ENCODE measurements around the gene MBP.

Gene MBP

DNA sequence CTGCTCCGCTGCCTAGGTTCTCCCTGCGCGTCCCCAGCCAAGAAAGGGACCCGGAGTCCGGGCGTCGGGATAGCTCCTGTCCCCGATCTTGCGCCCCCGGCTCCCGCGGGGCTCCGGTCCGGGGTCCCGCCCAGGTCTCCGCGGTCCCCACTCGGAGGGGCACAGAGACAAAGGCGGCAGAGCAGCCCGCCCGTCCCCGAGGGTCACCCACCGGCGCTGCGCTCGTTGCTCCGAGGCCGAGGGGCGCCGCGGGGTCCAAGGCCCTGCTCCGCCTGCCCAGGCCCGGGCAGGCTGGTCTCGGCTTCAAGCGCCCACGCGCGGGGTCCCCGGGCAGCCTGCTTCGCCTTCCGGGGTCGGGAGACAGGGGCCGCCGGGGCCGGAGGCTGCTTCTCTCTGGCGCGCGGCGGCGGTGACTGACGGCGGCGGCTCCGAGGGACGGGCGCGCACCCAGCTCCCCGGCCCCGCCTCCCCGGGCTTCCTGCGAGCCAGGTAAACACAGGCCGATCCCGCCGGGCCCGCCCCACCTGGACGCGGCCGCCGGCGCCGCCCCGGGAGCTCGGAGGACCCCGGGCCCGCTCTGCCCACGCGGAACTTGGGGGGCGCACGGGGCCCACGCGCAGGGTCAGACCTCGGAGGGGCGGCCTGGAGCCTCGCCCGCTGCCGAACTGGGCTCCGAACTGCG lies at the start of gene MBP:
MBP (minus strand) TSS at position 415 of the 682 bp plus-strand sequence. CDS start 27,522 bp downstream, outside the sequence.
- DNase-seq (ENCODE audit: low read depth, low spot score), result peak; percentile 66

DNA sequence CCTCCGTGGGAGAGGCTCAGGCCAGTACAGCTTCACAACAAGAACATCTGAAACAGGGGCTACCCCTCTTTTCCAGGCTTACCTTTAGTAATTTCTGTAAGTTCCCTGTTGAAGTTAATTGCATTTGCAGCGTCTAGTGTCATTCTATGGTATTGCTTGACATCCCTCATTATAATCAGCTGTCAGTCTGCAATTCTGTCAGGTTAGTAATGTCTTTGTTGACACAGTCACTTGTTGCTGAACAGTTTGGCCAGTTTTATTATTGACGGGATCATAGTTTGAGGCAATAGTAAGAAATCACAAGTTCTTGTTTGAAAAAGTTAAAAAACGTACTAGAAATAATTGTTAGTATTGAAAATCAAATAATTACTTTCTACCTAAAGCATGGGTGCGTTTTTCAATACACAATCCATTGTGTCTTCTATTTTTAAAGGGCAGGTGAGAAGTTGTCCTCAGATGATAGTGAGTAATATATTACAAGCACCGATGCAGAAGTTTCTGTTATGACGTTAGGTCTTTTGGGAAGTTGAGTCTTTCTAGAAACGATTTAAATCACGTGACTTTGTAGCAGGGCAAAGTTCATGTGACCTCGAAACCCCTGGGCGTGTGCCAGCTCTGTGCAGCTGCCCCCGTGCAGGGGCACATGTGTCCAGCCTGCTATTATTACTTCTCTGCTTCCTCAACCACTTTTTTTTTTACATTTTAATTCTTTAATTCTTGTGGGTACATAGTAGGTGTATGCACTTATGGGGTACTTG lies 49.5 kb upstream of the MBP start:
- no peak for DNase-seq (ENCODE audit: low read depth, low spot score)

DNA sequence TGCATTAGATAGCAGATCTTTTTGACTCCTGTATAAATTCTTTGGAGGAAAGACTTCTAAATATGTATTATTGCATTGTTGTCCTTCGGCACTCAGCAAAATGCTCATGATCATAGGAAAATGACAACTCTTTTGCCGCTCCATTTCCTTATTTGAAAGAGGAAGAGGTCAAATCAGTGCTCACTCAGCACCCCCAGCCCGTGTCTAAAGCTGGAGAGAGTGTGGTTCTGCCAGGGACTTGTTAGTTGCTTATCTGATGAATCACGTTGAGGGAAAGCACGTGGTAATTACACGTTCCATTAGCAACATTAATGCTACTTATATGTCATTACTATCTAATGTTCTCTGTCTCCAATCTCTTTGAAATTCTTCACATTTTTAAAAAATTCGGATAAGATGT lies 46.0 kb upstream of the MBP start:
- DNase-seq (ENCODE audit: low read depth, low spot score), result no peak

DNA sequence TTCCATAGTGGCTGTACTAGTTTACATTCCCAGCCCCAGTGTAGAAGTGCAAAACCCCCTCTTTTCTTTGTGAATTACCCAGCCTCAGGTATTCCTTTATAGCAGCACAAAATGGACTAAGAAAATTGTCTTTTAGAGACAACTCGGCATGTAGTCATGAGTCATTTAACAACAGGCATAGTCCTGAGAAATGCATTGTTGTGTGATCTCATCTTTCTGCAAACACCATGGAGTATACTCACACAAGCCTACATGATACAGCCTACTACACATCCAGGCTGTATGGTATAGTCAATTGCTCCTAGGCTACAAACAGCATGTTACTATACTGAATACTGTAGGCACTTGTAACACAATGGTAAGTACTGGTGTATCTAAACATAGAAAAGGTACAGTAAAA lies 44.4 kb upstream of the MBP start:
- peak; percentile 18 for DNase-seq (ENCODE audit: low read depth, low spot score)

GRCh38 chr18:77173275-77174030 lies 40.9 kb upstream of the MBP start:
- DNase-seq (ENCODE audit: low read depth, low spot score), result no peak

DNA sequence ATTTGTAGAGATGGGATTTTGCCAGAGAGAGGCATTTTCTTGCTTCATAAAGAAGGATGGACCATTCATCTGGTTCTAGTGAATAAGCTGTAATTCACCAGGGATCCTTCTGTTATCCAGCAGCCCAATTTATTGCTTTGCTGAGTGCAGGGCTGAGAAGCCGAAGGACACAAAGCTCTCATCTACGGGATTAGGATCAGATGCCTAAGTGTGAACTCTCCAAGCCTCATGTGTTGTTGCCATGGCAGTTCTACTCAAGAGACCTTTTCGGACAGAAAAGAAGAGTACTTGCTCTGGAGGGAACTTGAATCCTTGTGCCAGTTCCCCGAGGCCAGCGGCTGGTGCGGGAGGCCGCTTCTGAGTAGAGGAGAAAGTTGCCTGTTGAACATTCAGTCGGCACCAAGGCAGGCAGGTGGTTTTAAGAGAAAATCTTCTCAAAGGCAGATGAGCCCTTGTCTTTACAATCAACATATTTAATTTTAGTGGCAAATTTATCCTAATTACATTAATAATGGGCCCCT lies 38.4 kb upstream of the MBP start:
- DNase-seq (ENCODE audit: low read depth, low spot score), result no peak

DNA sequence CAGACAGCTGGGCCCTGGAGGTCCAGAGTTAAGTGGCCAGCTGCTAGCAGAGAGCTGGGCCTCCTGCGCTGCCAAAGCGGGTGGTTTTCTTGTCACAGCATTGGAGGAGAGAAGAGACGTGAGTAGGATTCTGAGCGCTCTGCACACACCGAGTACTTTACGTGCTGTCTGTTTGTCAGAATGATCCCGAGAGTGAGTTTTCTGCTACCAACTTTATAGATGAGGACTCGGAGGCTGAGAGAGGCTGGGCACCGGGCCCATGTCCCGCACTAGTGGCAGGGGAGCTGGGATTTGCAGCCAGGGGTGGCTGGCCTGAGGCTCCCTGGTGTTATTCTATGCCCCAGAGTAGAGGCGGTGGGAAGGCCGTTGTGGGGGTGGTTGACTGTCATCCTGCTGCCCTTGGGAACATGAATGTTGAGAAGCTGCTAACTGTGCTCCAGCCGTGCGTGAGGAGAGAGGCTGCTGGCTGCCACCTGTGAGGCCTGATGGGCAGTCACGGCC lies 36.3 kb upstream of the MBP start:
- DNase-seq (ENCODE audit: low read depth, low spot score), result no peak

DNA sequence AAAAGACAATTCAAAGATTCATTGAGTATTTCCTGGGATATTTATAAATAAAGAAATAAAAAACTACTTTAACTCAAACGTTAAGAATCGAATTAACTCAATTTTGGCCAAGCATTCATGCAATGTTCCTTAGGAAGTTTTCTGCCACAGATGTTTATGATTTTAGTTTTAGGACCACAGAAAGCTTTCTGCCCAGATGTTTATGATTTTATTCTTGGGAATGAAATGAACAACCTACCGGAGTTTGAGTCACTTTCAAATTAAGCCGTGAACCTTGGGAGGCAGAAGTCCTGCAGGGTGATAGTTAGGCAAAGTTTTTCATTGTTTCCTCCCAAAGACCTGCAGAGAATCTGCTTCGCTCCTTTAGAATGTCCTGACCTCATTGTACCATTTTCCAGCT lies 34.7 kb upstream of the MBP start:
- no peak for DNase-seq (ENCODE audit: low read depth, low spot score)

- no peak for DNase-seq (ENCODE audit: low read depth, low spot score)
Observed at GRCh38 chr18:77166523-77166922, 33.9 kb upstream of the MBP start.

- DNase-seq (ENCODE audit: low read depth, low spot score), result no peak
Observed at GRCh38 chr18:77165503-77166188, 33.1 kb upstream of the MBP start.

GRCh38 chr18:77164763-77165485 lies 32.3 kb upstream of the MBP start:
- peak; percentile 13 for DNase-seq (ENCODE audit: low read depth, low spot score)

- no peak for DNase-seq (ENCODE audit: low read depth, low spot score)
Observed at GRCh38 chr18:77164026-77164425, 31.4 kb upstream of the MBP start.

DNA sequence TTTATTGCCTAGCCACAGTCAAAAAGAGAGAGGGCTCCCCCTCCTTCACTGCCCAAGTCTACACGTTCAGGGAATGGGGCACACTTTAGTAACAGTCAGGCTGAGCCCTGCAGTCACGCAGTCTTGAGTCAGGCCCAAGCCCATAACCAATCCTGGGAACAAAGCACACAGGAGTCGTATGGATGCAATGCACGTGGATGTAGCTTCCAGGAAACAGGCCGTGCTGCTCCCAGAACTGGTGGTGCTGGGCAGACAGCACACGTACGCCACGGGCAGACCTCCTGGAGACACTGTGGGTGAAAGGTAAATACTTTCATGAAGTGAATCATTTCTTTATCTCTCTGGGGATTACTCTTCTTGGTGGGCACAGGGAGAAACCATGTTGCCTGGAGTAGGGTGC lies 30.0 kb upstream of the MBP start:
- no peak for DNase-seq (ENCODE audit: low read depth, low spot score)

- no peak for DNase-seq (ENCODE audit: low read depth, low spot score)
Observed at GRCh38 chr18:77161961-77162360, 29.4 kb upstream of the MBP start.

DNA sequence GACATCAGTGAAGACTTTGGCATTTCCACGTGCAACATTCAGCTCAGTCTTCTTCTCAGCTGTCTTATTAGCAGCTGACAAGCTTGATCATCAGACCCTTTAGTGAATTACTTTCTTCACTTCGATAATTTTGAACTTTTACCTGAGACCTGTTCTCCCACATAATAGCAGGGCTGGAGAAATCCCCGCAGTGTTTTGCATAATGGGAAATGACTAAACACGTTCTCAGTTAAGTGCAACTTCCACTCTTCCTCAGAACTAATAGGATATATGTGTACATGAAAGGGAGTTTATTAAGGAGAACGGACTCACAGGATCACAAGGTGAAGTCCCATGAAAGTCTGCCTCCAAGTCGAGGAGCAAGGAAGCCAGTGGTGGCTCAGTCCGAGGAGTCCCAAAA lies 28.8 kb upstream of the MBP start:
- no peak for DNase-seq (ENCODE audit: low read depth, low spot score)

- DNase-seq (ENCODE audit: low read depth, low spot score), result no peak
Observed at GRCh38 chr18:77160515-77160914, 27.9 kb upstream of the MBP start.

DNA sequence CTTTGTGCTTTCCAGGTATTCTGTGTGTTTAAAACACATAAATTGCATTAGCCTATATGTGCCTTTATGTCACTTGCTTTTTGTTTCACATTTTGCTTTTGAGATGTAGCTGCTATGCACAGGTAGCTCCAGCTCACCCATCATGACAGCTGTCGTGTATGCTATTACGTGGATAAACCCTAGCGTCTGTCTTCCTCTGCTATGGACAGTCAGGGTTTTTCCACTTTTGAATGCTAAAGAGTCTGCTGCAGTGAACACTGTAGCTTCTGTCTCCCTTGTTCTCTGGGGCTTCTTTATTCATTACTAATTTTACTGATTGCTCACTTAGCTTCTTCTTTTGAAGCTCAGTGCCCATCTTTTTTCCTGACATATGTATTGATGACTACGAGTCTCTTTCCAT lies 24.7 kb upstream of the MBP start:
- no peak for DNase-seq (ENCODE audit: low read depth, low spot score)

DNA sequence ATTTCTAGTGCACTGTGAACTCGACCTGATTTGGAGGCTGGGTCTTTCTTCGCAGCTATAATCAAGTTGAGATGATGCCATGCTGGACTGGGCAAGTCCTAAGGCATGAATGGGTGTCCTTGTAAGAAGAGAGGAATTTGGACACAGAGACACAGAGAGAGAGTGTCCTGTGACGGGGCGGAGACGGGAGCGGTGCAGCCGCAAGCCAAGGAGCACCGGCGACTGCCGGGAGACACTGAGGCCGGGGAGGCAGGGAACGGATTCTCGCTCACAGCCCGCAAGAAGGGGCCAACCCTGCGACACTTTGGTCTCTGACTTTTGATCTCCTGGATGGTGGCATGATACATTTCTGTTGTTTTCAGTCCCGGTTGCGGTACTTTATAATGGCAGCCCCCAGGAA lies 22.4 kb upstream of the MBP start:
- no peak for DNase-seq (ENCODE audit: low read depth, low spot score)

DNA sequence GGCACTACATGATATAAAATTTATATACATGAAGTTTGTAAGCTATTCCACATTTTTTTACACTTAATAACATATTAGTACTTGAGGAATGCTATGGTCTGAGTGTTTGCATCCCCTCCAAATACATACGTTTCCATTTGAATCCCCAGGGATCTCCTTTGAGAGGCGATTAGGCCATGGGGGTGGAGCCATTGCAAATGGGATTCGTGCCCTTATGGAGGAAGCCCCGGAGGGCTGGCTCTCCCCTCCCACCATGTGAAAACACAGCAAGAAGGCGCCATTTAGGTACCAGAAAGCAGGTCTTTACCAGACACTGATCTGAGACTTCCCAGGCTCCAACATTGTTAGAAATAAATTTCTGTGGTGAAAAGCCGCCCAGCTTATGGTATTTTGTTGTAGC lies 20.8 kb upstream of the MBP start:
- no peak for DNase-seq (ENCODE audit: low read depth, low spot score)

DNA sequence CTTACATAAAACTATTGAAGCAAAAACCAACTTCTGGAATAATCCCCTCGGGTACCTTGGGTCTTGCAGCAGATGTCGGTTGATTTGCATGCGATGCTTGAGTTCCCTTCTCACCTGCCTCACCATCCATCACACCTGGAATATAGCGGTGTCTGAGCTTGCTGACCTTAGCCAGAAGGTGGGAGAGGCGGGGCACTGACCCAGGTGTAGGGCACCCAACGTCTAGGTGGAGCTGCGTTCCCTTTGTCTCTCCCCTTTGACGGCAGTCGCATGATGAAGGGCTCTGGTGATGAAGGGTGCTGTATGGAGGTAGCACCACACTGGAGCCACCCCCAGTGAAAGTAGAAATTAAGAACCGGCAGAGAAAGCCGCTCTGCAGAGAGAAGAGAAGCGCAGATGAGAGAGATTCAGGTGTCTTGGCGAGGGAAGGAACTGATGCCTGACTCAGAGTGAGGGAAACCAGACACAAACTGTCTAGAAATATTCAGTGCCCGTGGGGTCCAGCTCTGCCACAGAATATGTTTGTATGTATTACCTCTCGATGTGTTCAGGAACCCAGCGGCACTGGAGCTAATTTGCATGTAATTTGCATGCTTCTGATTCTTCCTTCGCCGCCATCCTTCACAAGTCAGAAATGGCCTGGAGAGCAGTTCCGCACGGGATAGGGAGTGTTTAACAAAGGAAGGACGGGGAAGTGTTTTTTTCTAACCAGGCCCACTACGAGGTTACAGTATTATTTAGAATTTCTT lies 19.4 kb upstream of the MBP start:
- DNase-seq (ENCODE audit: low read depth, low spot score), result no peak
